C4-2B (cell line): Measurements from ENCODE around the gene C1orf185.

Experiments used
- ZFX ChIP-seq: fragments of 450-650 bp; IDR thresholded peaks from 2 replicates; pipeline ENCODE4 v1.6.1; 2017
- TF ChIP-seq, protein P1 (sequence below): fragments of 450-650 bp; conservative IDR thresholded peaks from 2 replicates; pipeline ENCODE4 v1.5.1; 2017; ENCODE audit warnings: mild to moderate bottlenecking

DNA sequence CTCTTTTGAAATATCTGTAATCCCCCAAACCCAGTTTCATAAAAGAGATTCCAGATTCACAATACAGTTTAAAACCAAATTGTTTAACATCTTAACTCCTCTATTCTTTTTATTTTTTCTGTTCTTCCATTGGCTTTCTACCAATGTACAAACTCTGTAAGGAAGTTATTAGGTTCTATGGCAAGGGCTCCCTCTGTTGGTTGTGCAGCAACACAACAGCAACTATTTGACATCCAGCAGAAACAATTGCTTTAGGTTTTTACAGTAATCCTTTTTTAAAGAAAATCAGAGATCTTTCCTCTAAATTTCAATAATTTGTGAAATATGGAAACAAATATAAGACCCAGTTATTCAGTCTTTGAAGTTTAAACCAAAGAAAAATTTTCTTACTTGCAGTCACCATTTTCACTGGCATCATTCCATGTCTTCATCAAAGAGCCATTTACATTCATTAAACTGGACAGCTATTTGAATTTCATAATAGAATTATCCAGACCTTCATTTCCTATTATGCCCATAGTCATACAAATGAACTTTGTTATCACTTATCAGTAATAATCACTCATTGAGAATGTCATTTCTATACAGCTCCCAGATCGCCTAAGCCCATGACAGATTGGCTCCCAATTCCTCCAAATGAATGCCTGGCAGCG is 87.5 kb downstream of the C1orf185 start:
- TF ChIP-seq, protein P1, sequence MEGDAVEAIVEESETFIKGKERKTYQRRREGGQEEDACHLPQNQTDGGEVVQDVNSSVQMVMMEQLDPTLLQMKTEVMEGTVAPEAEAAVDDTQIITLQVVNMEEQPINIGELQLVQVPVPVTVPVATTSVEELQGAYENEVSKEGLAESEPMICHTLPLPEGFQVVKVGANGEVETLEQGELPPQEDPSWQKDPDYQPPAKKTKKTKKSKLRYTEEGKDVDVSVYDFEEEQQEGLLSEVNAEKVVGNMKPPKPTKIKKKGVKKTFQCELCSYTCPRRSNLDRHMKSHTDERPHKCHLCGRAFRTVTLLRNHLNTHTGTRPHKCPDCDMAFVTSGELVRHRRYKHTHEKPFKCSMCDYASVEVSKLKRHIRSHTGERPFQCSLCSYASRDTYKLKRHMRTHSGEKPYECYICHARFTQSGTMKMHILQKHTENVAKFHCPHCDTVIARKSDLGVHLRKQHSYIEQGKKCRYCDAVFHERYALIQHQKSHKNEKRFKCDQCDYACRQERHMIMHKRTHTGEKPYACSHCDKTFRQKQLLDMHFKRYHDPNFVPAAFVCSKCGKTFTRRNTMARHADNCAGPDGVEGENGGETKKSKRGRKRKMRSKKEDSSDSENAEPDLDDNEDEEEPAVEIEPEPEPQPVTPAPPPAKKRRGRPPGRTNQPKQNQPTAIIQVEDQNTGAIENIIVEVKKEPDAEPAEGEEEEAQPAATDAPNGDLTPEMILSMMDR: peak; percentile 98
- no peak for TF ChIP-seq ZFX
